ENCODE data around the gene PDZD2. TPM values are rescaled to one million over a fixed set of nuclear protein-coding genes. Genes with fewer than 3 reads are reported as not detected.

Gene PDZD2
- total and polyA plus RNA-seq, 2 donors (not counting 3 experiments of a cell fraction or from before 2014, with no cell fraction given), result 0.66 to 6.9 TPM

DNA sequence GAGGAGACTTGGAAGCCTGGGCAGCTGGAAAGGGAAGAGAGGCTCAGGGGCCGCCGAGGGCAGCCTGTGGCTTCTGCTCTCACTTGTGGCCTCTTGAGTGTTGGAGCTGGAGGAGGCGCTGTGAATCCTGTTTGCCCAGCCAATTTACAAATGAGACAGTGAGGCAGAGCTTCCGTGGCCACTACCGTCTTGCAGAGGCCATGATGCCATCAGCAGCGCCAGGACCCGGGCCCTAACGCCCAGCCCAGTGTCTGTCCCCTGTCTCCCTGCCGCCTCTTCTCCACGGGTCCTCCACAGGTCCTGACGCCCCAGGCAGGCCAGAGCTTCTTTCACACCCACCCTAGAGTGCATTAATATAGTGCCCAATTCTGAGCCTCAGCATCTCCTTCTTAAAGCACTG, 362.4 kb downstream of the PDZD2 start:
- Histone ChIP-seq H3K4me2 (ENCODE audit: insufficient read depth, low read length) (no peak overlapping the region), H3K9ac (replicated peaks; ENCODE audit: extremely low read depth, insufficient read depth, low read length) (no peak overlapping the region), H3K9me1 (replicated peaks; ENCODE audit: control insufficient read depth, extremely low read depth, insufficient read depth, low read length) (no peaks in the 10 kb centered on the region), H3K9me3 (replicated peaks; ENCODE audit: control insufficient read depth, insufficient read depth, low read length) (no peaks in the 10 kb centered on the region), H3K27me3 (ENCODE audit: control insufficient read depth in 2 of 2, insufficient read depth in 2 of 2, low read length in 2 of 2) (no peaks in the 10 kb centered on the region), H2AFZ (ENCODE audit: low read depth, low read length) (no peak overlapping the region), H3K4me3 (replicated peaks in 1 of 3; ENCODE audit: insufficient read depth in 1 of 3, low read depth in 1 of 3, low read length in 3 of 3) (no peak overlapping the region), H3K4me1 (ENCODE audit: control insufficient read depth, extremely low read depth, insufficient read depth, low read length) (no peaks in the 10 kb centered on the region), H3K36me3 (ENCODE audit: control insufficient read depth in 2 of 2, extremely low read depth in 1 of 2, insufficient read depth in 2 of 2, low read length in 2 of 2) (no peaks in the 10 kb centered on the region), H3K79me2 (ENCODE audit: control insufficient read depth, insufficient read depth, low read length) (no peaks in the 10 kb centered on the region), H3K27ac (ENCODE audit: insufficient read depth, low read depth, low read length) (no peak overlapping the region), H4K20me1 (replicated peaks; ENCODE audit: control insufficient read depth, extremely low read depth, insufficient read depth, low read length) (no peaks in the 10 kb centered on the region)
- CTCF ChIA-PET, result interaction anchor here (0.8 kb wide), 1 partner anchor 17 kb away, joined by 3 read pairs; no protein-coding TSS in a partner anchor
- POLR2A ChIA-PET, result no interaction called here
- DNase-seq (ENCODE audit: low read depth, low spot score), result no peak
- intact Hi-C loops (cut with micrococcal nuclease), result no loop called here
- FAIRE-seq, result no peak
- dilution Hi-C loops (cut with MboI; ENCODE audit: extremely low pct_ligation_motif_present, low sequenced_read_pairs), result no loop called here
- TF ChIP-seq EZH2 (IDR thresholded peaks at IDR 0.05; ENCODE audit: borderline replicate concordance, low read depth, low read length, severe bottlenecking) (no peak), FOS (IDR thresholded peaks at IDR 0.05; ENCODE audit: borderline replicate concordance, insufficient read depth, low read length) (no peak), MYC (IDR thresholded peaks at IDR 0.05; ENCODE audit: low read depth, low read length) (no peak), GATA2 (IDR thresholded peaks at IDR 0.05; ENCODE audit: insufficient read depth, insufficient read length, low read depth, low read length) (no peak), POLR2AphosphoS5 (IDR thresholded peaks at IDR 0.05; ENCODE audit: insufficient read depth, low read depth, low read length) (no peak), JUN (IDR thresholded peaks at IDR 0.05; ENCODE audit: borderline replicate concordance, insufficient read depth, insufficient read length, low read depth) (no peak), POLR2A (IDR thresholded peaks at IDR 0.05; ENCODE audit: low read depth, low read length) (no peak)
- BruUV-seq (replicated peaks), result no TSS peak

DNA sequence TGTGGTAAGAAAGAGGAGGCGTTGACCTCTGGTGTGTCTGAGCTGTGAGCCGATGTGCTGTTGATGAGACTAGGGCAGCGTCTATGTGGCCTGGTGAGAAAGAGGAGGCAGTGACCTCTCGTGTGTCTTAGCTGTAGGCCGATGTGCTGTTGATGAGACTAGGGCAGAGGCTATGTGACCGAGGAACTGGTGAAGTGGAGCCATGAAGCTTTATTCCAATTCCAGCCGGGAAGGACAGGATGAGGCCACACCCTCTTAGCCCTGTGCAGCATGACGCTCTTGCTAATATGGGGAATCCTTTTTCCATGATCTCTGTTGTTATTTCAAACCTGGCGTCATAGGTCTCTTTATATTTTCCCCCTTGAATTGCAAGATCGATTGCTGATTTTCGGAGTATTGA, 362.8 kb downstream of the PDZD2 start:
- Histone ChIP-seq H3K27ac (ENCODE audit: insufficient read depth, low read depth, low read length) (no peak overlapping the region), H3K9ac (replicated peaks; ENCODE audit: extremely low read depth, insufficient read depth, low read length) (no peak overlapping the region), H2AFZ (ENCODE audit: low read depth, low read length) (no peak overlapping the region), H3K9me1 (replicated peaks; ENCODE audit: control insufficient read depth, extremely low read depth, insufficient read depth, low read length) (no peaks in the 10 kb centered on the region), H3K4me1 (ENCODE audit: control insufficient read depth, extremely low read depth, insufficient read depth, low read length) (no peaks in the 10 kb centered on the region), H3K4me3 (replicated peaks in 1 of 3; ENCODE audit: insufficient read depth in 1 of 3, low read depth in 1 of 3, low read length in 3 of 3) (no peak overlapping the region), H3K9me3 (replicated peaks; ENCODE audit: control insufficient read depth, insufficient read depth, low read length) (no peaks in the 10 kb centered on the region), H3K27me3 (ENCODE audit: control insufficient read depth in 2 of 2, insufficient read depth in 2 of 2, low read length in 2 of 2) (no peaks in the 10 kb centered on the region), H4K20me1 (replicated peaks; ENCODE audit: control insufficient read depth, extremely low read depth, insufficient read depth, low read length) (no peaks in the 10 kb centered on the region), H3K36me3 (ENCODE audit: control insufficient read depth in 2 of 2, extremely low read depth in 1 of 2, insufficient read depth in 2 of 2, low read length in 2 of 2) (no peaks in the 10 kb centered on the region), H3K4me2 (ENCODE audit: insufficient read depth, low read length) (no peak overlapping the region), H3K79me2 (ENCODE audit: control insufficient read depth, insufficient read depth, low read length) (no peaks in the 10 kb centered on the region)
- TF ChIP-seq POLR2A (IDR thresholded peaks at IDR 0.05; ENCODE audit: low read depth, low read length) (no peak), JUN (IDR thresholded peaks at IDR 0.05; ENCODE audit: borderline replicate concordance, insufficient read depth, insufficient read length, low read depth) (no peak), GATA2 (IDR thresholded peaks at IDR 0.05; ENCODE audit: insufficient read depth, insufficient read length, low read depth, low read length) (no peak), FOS (IDR thresholded peaks at IDR 0.05; ENCODE audit: borderline replicate concordance, insufficient read depth, low read length) (no peak)
- TF ChIP-seq, protein P1, sequence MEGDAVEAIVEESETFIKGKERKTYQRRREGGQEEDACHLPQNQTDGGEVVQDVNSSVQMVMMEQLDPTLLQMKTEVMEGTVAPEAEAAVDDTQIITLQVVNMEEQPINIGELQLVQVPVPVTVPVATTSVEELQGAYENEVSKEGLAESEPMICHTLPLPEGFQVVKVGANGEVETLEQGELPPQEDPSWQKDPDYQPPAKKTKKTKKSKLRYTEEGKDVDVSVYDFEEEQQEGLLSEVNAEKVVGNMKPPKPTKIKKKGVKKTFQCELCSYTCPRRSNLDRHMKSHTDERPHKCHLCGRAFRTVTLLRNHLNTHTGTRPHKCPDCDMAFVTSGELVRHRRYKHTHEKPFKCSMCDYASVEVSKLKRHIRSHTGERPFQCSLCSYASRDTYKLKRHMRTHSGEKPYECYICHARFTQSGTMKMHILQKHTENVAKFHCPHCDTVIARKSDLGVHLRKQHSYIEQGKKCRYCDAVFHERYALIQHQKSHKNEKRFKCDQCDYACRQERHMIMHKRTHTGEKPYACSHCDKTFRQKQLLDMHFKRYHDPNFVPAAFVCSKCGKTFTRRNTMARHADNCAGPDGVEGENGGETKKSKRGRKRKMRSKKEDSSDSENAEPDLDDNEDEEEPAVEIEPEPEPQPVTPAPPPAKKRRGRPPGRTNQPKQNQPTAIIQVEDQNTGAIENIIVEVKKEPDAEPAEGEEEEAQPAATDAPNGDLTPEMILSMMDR (IDR thresholded peaks at IDR 0.05; ENCODE audit: extremely low read depth in 1 of 2, insufficient read depth in 1 of 2, low read depth in 1 of 2, low read length in 2 of 2), result no peak
- ChIA-PET POLR2A (no interaction called here), CTCF (interaction anchor here (0.8 kb wide), 1 partner anchor 18 kb away, joined by 3 read pairs; no protein-coding TSS in a partner anchor)
- DNase-seq (ENCODE audit: low read depth, low spot score) (no peak), FAIRE-seq (no peak)
- intact Hi-C loops (cut with micrococcal nuclease) (no loop called here), dilution Hi-C loops (cut with MboI; ENCODE audit: extremely low pct_ligation_motif_present, low sequenced_read_pairs) (no loop called here)
- BruUV-seq (replicated peaks), result no TSS peak

Data from endothelial cell of umbilical vein (primary cell).